Thymus (tissue), 11 donors: ENCODE data around the gene CAPSL. TPM values are rescaled to one million over a fixed set of nuclear protein-coding genes. Genes with fewer than 3 reads are reported as not detected.

Experiments
- DNase-seq, 9 donors: peaks; one replicate each; pipeline ENCODE4 v3.0.0-alpha.2; 2013; ENCODE audit warnings: low spot score in 9 of 9, low read depth in 6 of 9, missing footprints in 1 of 9
- H3K27ac ChIP-seq, 2 donors: one replicate each; pipeline ENCODE4 v1.5.1; 2013; ENCODE audit warnings: control low read depth in 1 of 2, low read depth in 1 of 2, low read length in 1 of 2, mild to moderate bottlenecking in 1 of 2, moderate library complexity in 1 of 2
- H3K27me3 ChIP-seq, 2 donors: one replicate each; pipeline ENCODE4 v1.5.1; 2013; ENCODE audit warnings: low read length in 1 of 2; ENCODE audit not compliant: control insufficient read depth in 2 of 2, insufficient read depth in 1 of 2
- H3K36me3 ChIP-seq, 2 donors: one replicate each; pipeline ENCODE4 v1.5.1; 2013; ENCODE audit warnings: low read length in 1 of 2, mild to moderate bottlenecking in 1 of 2, moderate library complexity in 1 of 2; ENCODE audit not compliant: control insufficient read depth in 2 of 2, insufficient read depth in 2 of 2
- H3K4me1 ChIP-seq, 2 donors: one replicate each; pipeline ENCODE4 v1.5.1; 2013; ENCODE audit warnings: low read length in 2 of 2; ENCODE audit not compliant: control insufficient read depth in 2 of 2, insufficient read depth in 2 of 2
- H3K4me3 ChIP-seq, 2 donors: one replicate each; pipeline ENCODE4 v1.5.1; 2013; ENCODE audit warnings: low read length in 2 of 2, control low read depth in 1 of 2, mild to moderate bottlenecking in 1 of 2
- H3K9me3 ChIP-seq, 2 donors: one replicate each; pipeline ENCODE4 v1.5.1; 2013; ENCODE audit warnings: low read length in 1 of 2, mild to moderate bottlenecking in 1 of 2; ENCODE audit not compliant: control insufficient read depth in 2 of 2, insufficient read depth in 1 of 2
- WGBS: extraction: QIAGEN DNeasy Blood & Tissue Kit; methylation state at CpG from one replicate; pipeline ENCODE4 v1.1.7; 2013; 5-methylcytosine and 5-hydroxymethylcytosine counted together
- polyA plus RNA-seq: library from polyadenylated mRNA; stranded (reverse); fragments of 200-250 nt; gene quantifications from one replicate; pipeline ENCODE4 v1.2.3, GENCODE V29; 2013
- total RNA-seq: library from RNA; stranded (reverse); fragments of 120-200 nt; gene quantifications from one replicate; pipeline ENCODE4 v1.2.4, GENCODE V29; 2013
- donor health status: healthy.

CAPSL gene
- total and polyA plus RNA-seq, 2 donors, result 2.6 to 4.0 TPM

DNA sequence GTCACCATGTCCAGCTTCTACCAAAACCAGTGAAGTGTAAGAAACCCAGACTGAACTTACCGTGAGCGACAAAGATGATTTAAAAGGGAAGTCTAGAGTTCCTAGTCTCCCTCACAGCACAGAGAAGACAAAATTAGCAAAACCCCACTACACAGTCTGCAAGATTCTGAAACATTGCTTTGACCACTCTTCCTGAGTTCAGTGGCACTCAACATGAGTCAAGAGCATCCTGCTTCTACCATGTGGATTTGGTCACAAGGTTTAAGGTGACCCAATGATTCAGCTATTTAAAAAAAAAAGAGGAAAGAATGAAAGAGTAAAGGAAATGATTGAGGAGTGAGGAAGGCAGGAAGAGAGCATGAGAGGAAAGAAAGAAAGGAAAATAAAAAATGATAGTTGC, 62.0 kb downstream of the CAPSL start:
- H3K27ac ChIP-seq, result peak overlapping the region in 1 of 2 donors; percentile 8
- DNase-seq, result no peak
- 86% methylated on average over 2 of the region's 2 CpGs for WGBS
- H3K9me3 ChIP-seq, result no peaks in the 10 kb centered on the region
- H3K4me3 ChIP-seq, result no peak overlapping the region
- peaks cover 45 to 53% of the 10 kb centered on the region in 2 donors for H3K4me1 ChIP-seq
- H3K36me3 ChIP-seq, result peaks cover 56 to 85% of the 10 kb centered on the region in 2 donors
- no peaks in the 10 kb centered on the region for H3K27me3 ChIP-seq

DNA sequence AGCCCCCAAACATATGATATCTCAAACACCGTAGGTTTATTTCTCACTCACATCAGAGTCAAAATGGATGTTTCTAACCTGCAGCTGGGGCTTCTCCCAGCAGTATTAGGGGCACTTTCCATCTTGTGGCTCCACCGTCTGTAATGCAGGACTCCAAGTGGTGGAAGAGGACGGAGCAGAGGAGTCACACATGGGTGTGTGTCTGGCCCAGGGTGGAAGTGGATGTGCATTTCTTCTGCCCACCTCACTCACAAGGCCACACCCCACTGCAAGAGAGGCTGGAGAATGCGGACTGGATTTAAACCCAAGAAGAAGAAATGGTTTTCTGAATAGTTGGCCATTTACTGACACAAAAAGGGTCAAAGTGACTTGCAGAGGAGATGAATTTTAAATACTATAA, 67.8 kb downstream of the CAPSL start:
- H3K36me3 ChIP-seq, result peaks cover 64 to 87% of the 10 kb centered on the region in 2 donors

DNA sequence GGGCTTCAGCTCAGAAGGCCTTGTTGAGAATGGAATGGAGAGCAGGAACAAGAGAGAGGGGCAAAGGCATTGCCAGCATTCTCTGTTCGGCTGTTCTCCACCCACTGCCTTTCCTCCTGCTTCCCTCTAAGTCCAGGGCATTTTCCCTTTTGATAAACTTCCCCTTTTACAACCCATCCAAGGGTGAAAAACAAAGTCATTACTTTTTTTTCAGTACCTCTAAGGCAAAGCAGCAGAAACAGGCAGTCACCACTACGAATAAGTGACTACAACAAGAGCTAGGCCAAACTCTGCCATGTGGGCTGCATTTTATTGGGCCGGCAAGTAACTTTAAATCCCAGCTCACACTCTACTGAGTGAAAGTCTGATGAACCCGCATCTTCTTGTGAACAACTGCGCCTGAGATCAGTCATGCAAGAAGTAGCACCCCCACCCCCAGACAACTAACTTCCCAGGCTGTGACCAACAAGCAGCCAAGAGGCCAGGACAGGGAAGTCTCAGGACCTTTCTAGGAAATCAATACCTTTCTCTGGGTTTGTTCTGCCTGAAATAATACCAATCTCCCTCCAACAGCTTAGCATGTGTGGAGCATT, 68.6 kb downstream of the CAPSL start:
- no peak for DNase-seq
- Histone ChIP-seq H3K9me3 (peaks cover 0 to 1% of the 10 kb centered on the region in 2 donors), H3K36me3 (peaks cover 56 to 83% of the 10 kb centered on the region in 2 donors), H3K4me3 (no peak overlapping the region), H3K4me1 (peaks cover 11 to 16% of the 10 kb centered on the region in 2 donors), H3K27me3 (no peaks in the 10 kb centered on the region), H3K27ac (peak overlapping the region in 1 of 2 donors; percentile 8)
- 93% methylated on average over 5 of the region's 5 CpGs for WGBS

More for the DNA sequence above, 67.8 kb downstream of the CAPSL start:
- H3K27ac ChIP-seq, result peak overlapping the region in 1 of 2 donors; percentile 27
- H3K9me3 ChIP-seq, result peaks cover 0 to 1% of the 10 kb centered on the region in 2 donors
- peaks cover 11 to 23% of the 10 kb centered on the region in 2 donors for H3K4me1 ChIP-seq
- 98% methylated on average over 4 of the region's 4 CpGs for WGBS
- H3K27me3 ChIP-seq, result no peaks in the 10 kb centered on the region
- H3K4me3 ChIP-seq, result no peak overlapping the region
- no peak for DNase-seq

DNA sequence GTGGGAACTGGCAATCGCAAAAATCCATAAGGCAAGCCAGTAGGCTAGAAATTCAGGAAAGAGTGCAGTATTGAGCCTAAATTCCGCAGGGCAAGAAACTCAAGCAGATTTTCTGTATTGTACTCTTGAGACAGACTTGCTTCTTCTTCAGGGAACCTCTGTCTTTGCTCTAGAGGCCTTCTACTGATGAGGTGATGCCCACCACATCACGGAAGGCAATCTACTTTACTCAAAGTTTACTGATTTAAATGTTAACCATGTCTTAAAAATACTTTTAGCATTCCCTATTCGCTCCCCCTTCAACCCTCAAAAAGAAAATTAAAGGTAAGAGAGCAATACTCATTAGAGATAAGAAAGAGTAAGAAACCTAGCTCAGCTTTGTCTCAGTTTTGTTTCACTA, 70.4 kb downstream of the CAPSL start:
- Histone ChIP-seq H3K27me3 (no peaks in the 10 kb centered on the region), H3K27ac (peak overlapping the region in 1 of 2 donors; percentile 59), H3K9me3 (peaks cover 0 to 2% of the 10 kb centered on the region in 2 donors), H3K36me3 (peaks cover 43 to 84% of the 10 kb centered on the region in 2 donors), H3K4me3 (no peak overlapping the region), H3K4me1 (peaks cover 11% of the 10 kb centered on the region in 2 donors)
- WGBS, result 97% methylated on average over 4 of the region's 4 CpGs
- no peak for DNase-seq

DNA sequence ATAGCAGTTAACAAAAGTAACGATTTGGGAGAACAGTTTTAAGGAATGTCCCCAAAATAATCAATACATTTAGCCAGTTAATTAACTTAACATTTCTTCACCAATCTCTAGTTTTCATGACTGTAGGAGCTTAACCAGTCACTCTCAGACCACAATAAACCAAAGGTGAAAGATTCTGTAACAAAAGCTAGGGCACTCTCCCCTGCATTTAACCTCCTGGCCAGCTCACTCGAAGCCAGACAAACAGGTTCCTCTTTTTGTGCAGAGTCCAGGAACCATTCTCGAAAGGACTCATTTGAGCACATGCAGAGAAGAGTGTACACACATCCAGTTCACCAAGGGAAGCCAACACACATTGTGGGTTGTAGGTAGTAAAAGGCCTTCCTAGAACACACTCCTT, 75.3 kb downstream of the CAPSL start:
- WGBS, result 48% methylated on average over 3 of the region's 3 CpGs
- H3K27me3 ChIP-seq, result no peaks in the 10 kb centered on the region
- H3K36me3 ChIP-seq, result peaks cover 24 to 70% of the 10 kb centered on the region in 2 donors
- peaks cover 8 to 9% of the 10 kb centered on the region in 2 donors for H3K4me1 ChIP-seq
- peaks cover 0 to 1% of the 10 kb centered on the region in 2 donors for H3K9me3 ChIP-seq
- H3K4me3 ChIP-seq, result peak overlapping the region in 1 of 2 donors; percentile 72
- peak in 1 of 9 donors; percentile 29 for DNase-seq
- H3K27ac ChIP-seq, result peak overlapping the region in 1 of 2 donors; percentile 52

DNA sequence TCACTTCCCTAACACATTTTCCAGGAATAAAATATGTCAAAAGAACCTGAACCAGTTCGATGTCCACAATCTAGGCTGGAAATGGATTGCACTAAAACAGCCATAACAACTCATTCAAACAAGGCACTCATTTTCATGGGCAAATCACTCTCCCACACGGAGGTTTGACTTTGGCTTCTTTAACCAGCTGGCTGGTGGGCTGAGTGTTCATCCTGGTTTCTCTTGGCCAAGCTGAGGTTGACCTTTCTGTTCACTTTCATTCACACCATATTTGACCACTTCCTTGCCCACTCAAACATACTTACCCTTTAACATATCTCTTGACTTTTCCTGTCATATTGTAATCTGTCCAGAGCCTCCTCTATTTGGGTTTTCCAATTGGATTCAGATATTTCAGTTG, 76.3 kb downstream of the CAPSL start:
- H3K4me1 ChIP-seq, result peaks cover 8 to 9% of the 10 kb centered on the region in 2 donors
- no peaks in the 10 kb centered on the region for H3K27me3 ChIP-seq
- no peak overlapping the region for H3K27ac ChIP-seq
- peaks cover 17 to 60% of the 10 kb centered on the region in 2 donors for H3K36me3 ChIP-seq
- H3K4me3 ChIP-seq, result peak overlapping the region in 1 of 2 donors; percentile 72
- DNase-seq, result no peak
- WGBS, result 90% methylated on average over 2 of the region's 2 CpGs
- peaks cover 0 to 1% of the 10 kb centered on the region in 2 donors for H3K9me3 ChIP-seq

DNA sequence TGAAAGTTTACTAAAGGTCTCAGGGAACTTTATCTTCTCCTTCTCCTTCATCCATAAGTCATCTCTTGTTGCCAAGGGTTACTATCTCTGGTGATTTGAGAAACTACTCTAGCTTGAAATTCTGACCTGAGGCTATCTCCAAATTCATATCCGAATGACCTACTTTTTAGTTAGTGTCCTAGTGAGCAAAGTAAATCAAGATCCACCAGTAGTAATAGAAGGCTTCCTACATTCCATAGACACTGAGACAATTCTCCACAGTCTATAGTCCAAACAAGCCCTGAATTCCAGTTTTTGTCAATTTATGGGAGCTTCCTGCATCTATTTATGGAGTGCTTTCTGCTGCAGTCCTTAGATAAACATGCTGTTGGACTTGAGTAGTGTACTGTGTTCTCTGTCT, 76.7 kb downstream of the CAPSL start:
- 100% methylated on average over 1 of the region's 1 CpG for WGBS
- DNase-seq, result no peak
- peaks cover 0 to 1% of the 10 kb centered on the region in 2 donors for H3K9me3 ChIP-seq

DNA sequence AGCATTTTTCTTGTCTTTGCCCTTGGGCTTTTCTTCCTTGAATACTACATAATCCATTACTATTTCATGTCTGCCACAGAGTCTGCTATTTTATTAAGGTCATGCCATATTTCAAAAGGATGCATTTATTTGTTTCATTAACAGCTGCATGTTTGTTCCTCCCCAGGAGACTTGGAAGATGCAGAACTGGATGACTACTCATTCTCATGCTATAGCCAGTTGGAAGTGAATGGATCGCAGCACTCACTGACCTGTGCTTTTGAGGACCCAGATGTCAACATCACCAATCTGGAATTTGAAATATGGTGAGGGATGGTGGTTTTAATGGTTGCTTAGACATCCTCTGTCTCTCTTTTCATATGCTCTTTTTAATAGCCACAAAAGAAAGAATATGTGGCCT, 77.7 kb downstream of the CAPSL start:
- Histone ChIP-seq H3K27ac (peak overlapping the region in 1 of 2 donors; percentile 58), H3K9me3 (peaks cover 0 to 1% of the 10 kb centered on the region in 2 donors), H3K4me3 (peak overlapping the region; percentile 69 to 72), H3K36me3 (peaks cover 17 to 53% of the 10 kb centered on the region in 2 donors), H3K4me1 (peaks cover 11 to 16% of the 10 kb centered on the region in 2 donors), H3K27me3 (no peaks in the 10 kb centered on the region)
- no peak for DNase-seq
- WGBS, result 92% methylated on average over 1 of the region's 1 CpG

More for the DNA sequence above, 76.7 kb downstream of the CAPSL start:
- Histone ChIP-seq H3K27ac (no peak overlapping the region), H3K27me3 (no peaks in the 10 kb centered on the region), H3K4me1 (peaks cover 8 to 9% of the 10 kb centered on the region in 2 donors), H3K4me3 (peak overlapping the region in 1 of 2 donors; percentile 72), H3K36me3 (peaks cover 17 to 57% of the 10 kb centered on the region in 2 donors)

DNA sequence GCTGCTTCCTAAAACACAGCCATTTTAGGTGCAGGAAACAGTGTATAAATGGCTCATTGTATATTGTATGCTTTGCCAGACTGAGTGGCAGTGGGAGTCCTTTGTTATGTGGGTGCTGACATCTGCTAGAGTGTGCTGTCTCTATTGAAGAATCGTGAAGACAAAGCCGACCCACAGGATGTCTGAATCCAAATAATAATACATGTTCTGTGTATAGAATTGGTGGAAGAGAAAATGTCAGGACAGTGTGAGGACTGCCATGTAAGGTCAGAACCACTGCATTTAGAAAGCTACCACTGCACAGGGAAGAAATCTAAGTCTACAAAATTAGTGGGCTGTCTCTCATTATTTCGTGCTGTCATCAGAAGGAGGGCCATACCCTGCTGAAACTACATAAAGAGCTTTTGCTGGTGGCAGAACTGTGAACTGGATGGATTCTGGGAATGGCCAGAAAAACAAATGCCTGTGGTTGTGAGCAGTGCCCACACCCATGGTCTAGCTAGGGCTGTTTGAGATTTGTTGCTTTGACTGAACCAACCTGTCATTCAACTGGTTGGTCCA, 79.2 kb downstream of the CAPSL start:
- Histone ChIP-seq H3K4me1 (peaks cover 22 to 23% of the 10 kb centered on the region in 2 donors), H3K27me3 (no peaks in the 10 kb centered on the region), H3K27ac (peak overlapping the region; percentile 89 to 90), H3K36me3 (peaks cover 17 to 42% of the 10 kb centered on the region in 2 donors), H3K9me3 (peaks cover 0 to 1% of the 10 kb centered on the region in 2 donors), H3K4me3 (peak overlapping the region; percentile 69 to 72)
- peak in 4 of 9 donors; percentile 49 to 84 (median 60) for DNase-seq
- WGBS, result 8% methylated on average over 3 of the region's 3 CpGs
